GM10248 (cell line): ENCODE results near the gene ATP1A4.

Experiments
- CTCF ChIA-PET: fragments of 300-600 bp; sonication (Branson Sonifier 250); formaldehyde crosslinking; extraction: SDS; loops from one replicate; lab custom pipeline; 2021; ENCODE audit warnings: antibody characterized with exemption; lab: Yijun Ruan, JAX
- POLR2A ChIA-PET: fragments of 350-650 bp; sonication (Branson Sonifier 250); formaldehyde crosslinking; extraction: SDS; loops from one replicate; lab custom pipeline; 2020; ENCODE audit warnings: antibody characterized with exemption; lab: Yijun Ruan, JAX
- DNase-seq: peaks from one replicate; pipeline ENCODE4 v3.0.0; 2012; ENCODE audit errors: extremely low spot score
- CTCF ChIP-seq: IDR thresholded peaks from 2 replicates; pipeline ENCODE4 v1.5.1; 2012; ENCODE audit warnings: mild to moderate bottlenecking, low read depth; ENCODE audit errors: extremely low read depth, missing control alignments, control extremely low read depth

The ATP1A4 gene

DNA sequence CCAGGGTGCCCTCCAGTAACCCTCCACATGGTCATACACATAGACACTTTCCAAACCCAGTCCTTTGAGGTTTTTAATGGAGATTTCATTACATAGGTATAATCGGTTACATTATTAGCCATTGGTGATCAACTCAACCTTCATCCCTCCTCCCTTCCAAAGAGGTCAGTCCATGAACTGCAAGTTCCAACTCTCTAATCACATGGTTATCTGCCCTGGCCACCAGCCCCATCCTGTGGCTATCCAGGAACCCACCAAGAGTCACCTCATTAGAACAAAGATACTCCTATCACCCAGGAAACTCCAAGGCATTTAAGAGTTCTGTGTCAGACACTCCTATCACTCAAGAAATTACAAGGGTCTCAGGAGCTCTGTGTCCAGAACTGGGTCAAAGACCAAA, 12.2 kb downstream of the ATP1A4 start:
- TF ChIP-seq CTCF, result no peak
- POLR2A ChIA-PET, result no interaction called here
- CTCF ChIA-PET, result interaction anchor here (2.3 to 4.3 kb wide), 4 partner anchors 27 to 212 kb away, joined by 10 to 17 read pairs (median 12); partner anchors contain the start of gene CASQ1
- DNase-seq, result no peak

- DNase-seq, result no peak
- no peak for TF ChIP-seq CTCF
- CTCF ChIA-PET, result interaction anchor here (4.3 kb wide), 1 partner anchor 26 kb away, joined by 17 read pairs; the partner anchor contains the start of gene CASQ1
- POLR2A ChIA-PET, result no interaction called here
Observed at GRCh38 chr1:160164121-160164520, 12.7 kb downstream of the ATP1A4 start.

GRCh38 chr1:160166166-160166868, 14.9 kb downstream of the ATP1A4 start:
- DNase-seq, result no peak
- TF ChIP-seq CTCF, result no peak
- ChIA-PET POLR2A (no interaction called here), CTCF (interaction anchor here (1.2 to 1.5 kb wide), 4 partner anchors 9 to 64 kb away, joined by 3 to 5 read pairs (median 3); no protein-coding TSS in a partner anchor)

DNA sequence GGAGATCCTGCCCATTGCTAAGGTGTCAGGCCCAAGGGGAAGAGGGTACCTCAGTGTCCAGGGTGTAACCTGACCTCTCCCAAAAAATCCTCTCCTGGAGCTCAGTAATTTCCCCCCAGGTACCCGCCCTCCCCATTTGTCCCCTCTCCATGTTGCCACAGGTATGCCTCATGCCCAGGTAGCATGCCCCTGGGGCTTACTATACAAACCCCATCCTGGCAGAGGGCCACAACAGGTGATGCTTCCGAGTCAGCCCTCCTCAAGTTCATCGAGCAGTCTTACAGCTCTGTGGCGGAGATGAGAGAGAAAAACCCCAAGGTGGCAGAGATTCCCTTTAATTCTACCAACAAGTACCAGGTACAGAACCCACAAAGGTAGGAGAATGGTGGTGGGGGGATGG, 15.7 kb downstream of the ATP1A4 start:
- POLR2A ChIA-PET, result no interaction called here
- DNase-seq, result no peak
- no peak for TF ChIP-seq CTCF
- CTCF ChIA-PET, result interaction anchor here (0.8 to 2.9 kb wide), 6 partner anchors 9 to 210 kb away, joined by 3 to 12 read pairs (median 4); no protein-coding TSS in a partner anchor

GRCh38 chr1:160167580-160167979, 16.2 kb downstream of the ATP1A4 start:
- CTCF ChIA-PET, result interaction anchor here (0.8 to 2.9 kb wide), 7 partner anchors 8 to 209 kb away, joined by 3 to 12 read pairs (median 4); no protein-coding TSS in a partner anchor

DNA sequence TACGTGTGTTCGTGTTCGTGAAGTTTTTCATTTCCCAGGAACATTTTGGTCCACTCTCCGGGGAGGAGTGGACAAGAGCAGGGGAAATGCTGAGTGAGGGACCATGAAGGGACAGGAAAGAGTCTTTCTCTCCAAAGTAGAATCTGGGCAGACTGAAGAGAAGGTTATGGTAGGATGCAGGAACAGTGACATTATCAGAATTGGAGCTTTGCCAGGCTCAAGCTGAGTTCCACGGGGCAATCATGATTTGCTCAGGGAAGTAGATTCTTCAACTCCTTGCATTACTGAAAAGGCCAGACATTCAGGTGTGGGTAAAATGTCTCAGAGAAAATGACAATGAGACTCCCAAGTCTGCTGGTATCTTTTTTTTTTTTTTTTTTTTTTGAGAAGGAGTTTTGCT, 16.6 kb downstream of the ATP1A4 start:
- ChIA-PET CTCF (interaction anchor here (1.0 to 2.9 kb wide), 4 partner anchors 15 to 209 kb away, joined by 3 to 12 read pairs (median 4); no protein-coding TSS in a partner anchor), POLR2A (no interaction called here)
- TF ChIP-seq CTCF, result no peak
- no peak for DNase-seq

More at GRCh38 chr1:160167580-160167979, 16.2 kb downstream of the ATP1A4 start:
- POLR2A ChIA-PET, result no interaction called here
- DNase-seq, result no peak
- no peak for TF ChIP-seq CTCF
